HepG2 (cell line): Measurements from ENCODE around the gene FAM131A. TPM values are rescaled to one million over a fixed set of nuclear protein-coding genes. Genes with fewer than 3 reads are reported as not detected.

ENCODE experiments used
- ATAC-seq: fragments of 200-7000 bp; cut with Tn5 transposase; 3 replicates; pipeline ENCODE4 v1.9.1; 2020; ENCODE audit warnings: mild to moderate bottlenecking, moderate library complexity
- BruUV-seq: library from RNA; stranded (reverse); fragments of 400-500 nt; replicated peaks from 2 replicates; lab custom pipeline; 2021; lab: Mats Ljungman, UMichigan
- CTCF ChIA-PET: fragments of 300-600 bp; formaldehyde crosslinking; extraction: SDS; loops from one replicate; lab custom pipeline; 2021; ENCODE audit warnings: low total read pairs, inconsistent platforms, low intra/inter-chr PET ratio; lab: Yijun Ruan, JAX
- POLR2A ChIA-PET: fragments of 350-600 bp; sonication (Branson Sonifier 250); formaldehyde crosslinking; loops from one replicate; lab custom pipeline; 2020; ENCODE audit warnings: antibody characterized with exemption, inconsistent platforms; lab: Yijun Ruan, JAX
- DNase-seq: peaks from one replicate; pipeline ENCODE4 v3.0.0-alpha.2; 2015; ENCODE audit warnings: low spot score
- FAIRE-seq: peaks from 3 replicates; lab custom pipeline; 2011; peaks lifted over from hg19 to GRCh38; lab: Jason Lieb, UNC
- H2AFZ ChIP-seq: one replicate; pipeline ENCODE4 v1.6.1; 2011; ENCODE audit warnings: low read length, inconsistent platforms
- H3K27ac ChIP-seq: fragments of 300-600 bp; 3 replicates; pipeline ENCODE4 v1.8.0; 2011; ENCODE audit warnings: mixed run types, mild to moderate bottlenecking, mixed read lengths, low read length, inconsistent platforms; ENCODE audit not compliant: insufficient read depth; ENCODE audit errors: extremely low read length
- H3K27me3 ChIP-seq, 2 experiments: fragments of 200-600 bp in 1 of 2; 2 replicates in 1 of 2; 3 replicates in 1 of 2; pipeline versions ENCODE4 v1.6.0 to v1.8.0; 2011; ENCODE audit warnings: low read length in 2 of 2, mild to moderate bottlenecking in 2 of 2, moderate library complexity in 2 of 2, inconsistent platforms in 1 of 2; ENCODE audit not compliant: insufficient read depth in 2 of 2, control insufficient read depth in 1 of 2
- H3K36me3 ChIP-seq, 2 experiments: fragments of 200-600 bp in 1 of 2; replicated peaks in 1 of 2; 2 replicates in 1 of 2; 3 replicates in 1 of 2; pipeline versions ENCODE4 v1.5.1 to v1.8.0; 2011; ENCODE audit warnings: low read length in 2 of 2, inconsistent platforms in 1 of 2; ENCODE audit not compliant: insufficient read depth in 2 of 2, control insufficient read depth in 1 of 2
- H3K4me1 ChIP-seq: 2 replicates; pipeline ENCODE4 v1.5.1; 2012; ENCODE audit warnings: low read length, inconsistent platforms; ENCODE audit not compliant: insufficient read depth
- H3K4me2 ChIP-seq: 2 replicates; pipeline ENCODE4 v1.6.0; 2011; ENCODE audit warnings: low read depth, low read length, inconsistent platforms
- H3K4me3 ChIP-seq, 3 experiments: fragments of 200-600 bp in 1 of 3; sonication (generic), shearing (Covaris generic) in 1 of 3; replicated peaks in 1 of 3; 2 replicates each; pipeline ENCODE4 v1.5.1; 2011 to 2016; ENCODE audit warnings: low read length in 3 of 3, inconsistent platforms in 2 of 3, low read depth in 2 of 3, mild to moderate bottlenecking in 2 of 3, control low read depth in 1 of 3, mixed read lengths in 1 of 3; ENCODE audit not compliant: insufficient read depth in 1 of 3
- H3K79me2 ChIP-seq: one replicate; pipeline ENCODE4 v1.6.1; 2011; ENCODE audit warnings: low read length, inconsistent platforms; ENCODE audit not compliant: insufficient read depth
- H3K9ac ChIP-seq: 2 replicates; pipeline ENCODE4 v1.6.0; 2011; ENCODE audit warnings: mild to moderate bottlenecking, low read depth, low read length, inconsistent platforms; ENCODE audit not compliant: insufficient read depth
- H3K9me3 ChIP-seq: 2 replicates; pipeline ENCODE4 v1.5.1; 2012; ENCODE audit warnings: mild to moderate bottlenecking, low read length
- H4K20me1 ChIP-seq: 2 replicates; pipeline ENCODE4 v1.6.0; 2011; ENCODE audit warnings: inconsistent platforms, mild to moderate bottlenecking, low read length, moderate library complexity; ENCODE audit not compliant: insufficient read depth
- BCL6 ChIP-seq: IDR thresholded peaks from 2 replicates; pipeline ENCODE4 v1.6.1; 2016; ENCODE audit warnings: missing genetic modification reagents, missing compliant biosample characterization
- MAFF ChIP-seq: IDR thresholded peaks from 2 replicates; pipeline ENCODE4 v1.6.1; 2011; ENCODE audit warnings: low read depth, low read length, improper control_type of control experiment
- POLR2A ChIP-seq, 2 experiments: IDR thresholded peaks; 2 replicates each; pipeline ENCODE4 v1.6.1; 2011; ENCODE audit warnings: low read depth in 2 of 2, low read length in 2 of 2, mild to moderate bottlenecking in 1 of 2, moderate library complexity in 1 of 2; ENCODE audit not compliant: insufficient read depth in 1 of 2
- POLR2G ChIP-seq: fragments of 200-400 bp; formaldehyde crosslinking; IDR thresholded peaks from 2 replicates; pipeline ENCODE4 v1.6.1; 2018; ENCODE audit warnings: mild to moderate bottlenecking, low read depth, low read length, moderate library complexity
- SOX13 ChIP-seq, 3 experiments: fragments of 450-650 bp in 1 of 3; sonication (generic) in 1 of 3; formaldehyde crosslinking in 1 of 3; IDR thresholded peaks in 2 of 3; conservative IDR thresholded peaks in 1 of 3; 2 replicates each; pipeline versions ENCODE4 v1.5.0 to v1.6.1; 2016 to 2020; ENCODE audit warnings: antibody characterized with exemption in 1 of 3, mild to moderate bottlenecking in 1 of 3, missing compliant biosample characterization in 1 of 3, missing genetic modification reagents in 1 of 3, moderate library complexity in 1 of 3
- ZFP36L1 ChIP-seq: sonication (generic); formaldehyde crosslinking; IDR thresholded peaks from 2 replicates; pipeline ENCODE4 v1.8.0; 2022; ENCODE audit warnings: mild to moderate bottlenecking, missing genetic modification reagents, moderate library complexity
- ZNF251 ChIP-seq: sonication (generic); formaldehyde crosslinking; IDR thresholded peaks from 2 replicates; pipeline ENCODE4 v1.9.0; 2021; ENCODE audit warnings: mild to moderate bottlenecking, missing genetic modification reagents
- ZNF431 ChIP-seq: sonication (generic); formaldehyde crosslinking; IDR thresholded peaks from 2 replicates; pipeline ENCODE4 v1.9.0; 2022; ENCODE audit warnings: missing genetic modification reagents, low read depth, mild to moderate bottlenecking, borderline replicate concordance
- ZNF512 ChIP-seq: sonication (generic); formaldehyde crosslinking; IDR thresholded peaks from 2 replicates; pipeline ENCODE4 v1.4.0; 2020; ENCODE audit warnings: mild to moderate bottlenecking, missing genetic modification reagents
- WGBS: methylation state at CpG from one replicate; pipeline ENCODE4 v1.1.6; 2017; ENCODE audit warnings: low lambda C conversion rate; 5-methylcytosine and 5-hydroxymethylcytosine counted together
- in situ Hi-C: cut with HindIII; loops from 2 replicates; pipeline ENCODE4 v1.10.0; 2017; ENCODE audit warnings: low pct_unique_long_range_greater_than_20kb; ENCODE audit not compliant: extremely low pct_ligation_motif_present
- intact Hi-C: fragments of 100-400 bp; cut with micrococcal nuclease; formaldehyde crosslinking; loops from one replicate; pipeline ENCODE4 v1.10.0; 2022; ENCODE audit not compliant: unreplicated experiment
- polyA plus RNA-seq, 8 experiments: library from polyadenylated mRNA; depleted of rRNA in 3 of 8; stranded (reverse) in 7 of 8; unstranded in 1 of 8; fragments of >200 nt; fragmentation: Illumina TruSeq in 4 of 8; extraction: Trizol in 4 of 8; gene quantifications; 2 replicates each; pipeline versions ENCODE4 v1.2.1 to v1.2.3, GENCODE V29; 2011 to 2016; ENCODE audit warnings: low read depth in 4 of 8, missing spikeins in 1 of 8, mixed read lengths in 1 of 8; ENCODE audit not compliant: insufficient read depth in 1 of 8
- total RNA-seq, 5 experiments: library from RNA; depleted of rRNA; stranded (reverse); fragments of >200 nt; fragmentation: Illumina TruSeq; extraction: Trizol; gene quantifications; 2 replicates each; pipeline ENCODE4 v1.2.3, GENCODE V29; 2016; ENCODE audit warnings: low read depth in 1 of 5
- TF ChIP-seq, protein P1 (sequence below): sonication (generic); formaldehyde crosslinking; IDR thresholded peaks from 2 replicates; pipeline ENCODE4 v1.8.0; 2022; ENCODE audit warnings: missing genetic modification reagents, mild to moderate bottlenecking, moderate library complexity, borderline replicate concordance

FAM131A gene
- total and polyA plus RNA-seq, 2 of the 13 experiments (the other 11 are each of a cell fraction or from before 2014, with no cell fraction given), result 9.2 to 9.3 TPM

- no peak for TF ChIP-seq ZFP36L1 (CRISPR knock-in tag)
- TF ChIP-seq ZNF251 (CRISPR knock-in tag), result no peak
- TF ChIP-seq SOX13 (IDR thresholded peaks at IDR 0.05), result no peak
- TF ChIP-seq SOX13 (CRISPR knock-in tag; conservative IDR thresholded peaks at IDR 0.05 in 1 of 2, IDR thresholded peaks at IDR 0.05 in 1 of 2), result no peak
- no peak for TF ChIP-seq BCL6 (CRISPR knock-in tag)
- no peak for TF ChIP-seq MAFF
These were observed 30.7 kb downstream of the FAM131A start (continued) for GRCh38 chr3:184368116-184368515.

DNA sequence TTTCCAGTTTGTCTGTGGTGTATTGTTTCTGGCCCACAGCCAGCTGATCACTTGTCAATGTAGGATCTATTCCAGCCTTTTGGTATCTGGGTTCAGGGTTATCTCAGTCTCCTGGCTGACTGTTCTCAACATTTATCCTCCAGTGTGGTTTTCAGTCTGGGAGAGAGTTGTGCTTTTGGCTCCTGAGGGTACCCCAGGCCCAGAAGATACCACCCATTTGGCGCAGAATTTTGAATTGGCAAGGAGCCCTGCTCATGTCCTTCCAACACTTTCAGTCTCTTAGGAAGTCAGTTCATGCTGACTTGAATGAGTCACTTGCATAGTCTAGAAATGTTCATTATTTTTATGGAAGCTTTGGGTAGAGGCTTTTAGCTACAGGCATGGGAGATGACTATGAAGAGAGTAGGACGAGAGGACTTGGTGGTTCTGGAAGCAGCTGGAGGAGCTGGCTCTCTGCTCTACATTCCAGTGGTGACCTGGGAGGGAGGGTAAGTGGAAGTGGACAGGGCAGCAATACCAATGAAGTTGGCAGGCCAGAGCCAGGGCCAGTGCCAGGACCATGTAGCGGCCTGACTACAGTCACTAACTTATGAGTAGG lies 31.3 kb downstream of the FAM131A start:
- BruUV-seq, result no TSS peak
- WGBS, result 94% methylated on average over 3 of the region's 3 CpGs
- H3K4me2 ChIP-seq, result no peak overlapping the region
- TF ChIP-seq ZNF431 (CRISPR knock-in tag), result no peak
- TF ChIP-seq, protein P1, sequence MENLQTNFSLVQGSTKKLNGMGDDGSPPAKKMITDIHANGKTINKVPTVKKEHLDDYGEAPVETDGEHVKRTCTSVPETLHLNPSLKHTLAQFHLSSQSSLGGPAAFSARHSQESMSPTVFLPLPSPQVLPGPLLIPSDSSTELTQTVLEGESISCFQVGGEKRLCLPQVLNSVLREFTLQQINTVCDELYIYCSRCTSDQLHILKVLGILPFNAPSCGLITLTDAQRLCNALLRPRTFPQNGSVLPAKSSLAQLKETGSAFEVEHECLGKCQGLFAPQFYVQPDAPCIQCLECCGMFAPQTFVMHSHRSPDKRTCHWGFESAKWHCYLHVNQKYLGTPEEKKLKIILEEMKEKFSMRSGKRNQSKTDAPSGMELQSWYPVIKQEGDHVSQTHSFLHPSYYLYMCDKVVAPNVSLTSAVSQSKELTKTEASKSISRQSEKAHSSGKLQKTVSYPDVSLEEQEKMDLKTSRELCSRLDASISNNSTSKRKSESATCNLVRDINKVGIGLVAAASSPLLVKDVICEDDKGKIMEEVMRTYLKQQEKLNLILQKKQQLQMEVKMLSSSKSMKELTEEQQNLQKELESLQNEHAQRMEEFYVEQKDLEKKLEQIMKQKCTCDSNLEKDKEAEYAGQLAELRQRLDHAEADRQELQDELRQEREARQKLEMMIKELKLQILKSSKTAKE (CRISPR knock-in tag), result no peak
- peak; percentile 44; the same call in 1 of the 2 replicates for TF ChIP-seq POLR2G
- peak in 1 of 2 experiments; percentile 45; a peak in 1 of 4 replicates for TF ChIP-seq POLR2A (IDR thresholded peaks at IDR 0.05; ENCODE audit: insufficient read depth in 1 of 2, low read depth in 2 of 2, low read length in 2 of 2)
- TF ChIP-seq ZNF512, result no peak
- H3K36me3 ChIP-seq, result peaks cover 22 to 46% of the 10 kb centered on the region in 2 experiments
- H2AFZ ChIP-seq, result no peak overlapping the region
- H4K20me1 ChIP-seq, result peaks cover 17% of the 10 kb centered on the region
- no peak for FAIRE-seq
- peaks cover 51% of the 10 kb centered on the region for H3K4me1 ChIP-seq
- no peak for DNase-seq
- peaks cover 14% of the 10 kb centered on the region for H3K79me2 ChIP-seq
- intact Hi-C loops, result no loop called here
- no peaks in the 10 kb centered on the region for H3K27me3 ChIP-seq
- no peaks in the 10 kb centered on the region for H3K9me3 ChIP-seq
- ATAC-seq, result no peak
- CTCF ChIA-PET, result no interaction called here
- H3K27ac ChIP-seq, result no peak overlapping the region
- H3K9ac ChIP-seq, result no peak overlapping the region
- in situ Hi-C loops, result no loop called here
- H3K4me3 ChIP-seq, result no peak overlapping the region
- POLR2A ChIA-PET, result interaction anchor here (0.5 to 3.0 kb wide), 4 partner anchors 9 to 146 kb away, joined by 3 to 13 read pairs (median 6); no protein-coding TSS in a partner anchor
